ENCODE measurements around the gene VGLL4.

DNA sequence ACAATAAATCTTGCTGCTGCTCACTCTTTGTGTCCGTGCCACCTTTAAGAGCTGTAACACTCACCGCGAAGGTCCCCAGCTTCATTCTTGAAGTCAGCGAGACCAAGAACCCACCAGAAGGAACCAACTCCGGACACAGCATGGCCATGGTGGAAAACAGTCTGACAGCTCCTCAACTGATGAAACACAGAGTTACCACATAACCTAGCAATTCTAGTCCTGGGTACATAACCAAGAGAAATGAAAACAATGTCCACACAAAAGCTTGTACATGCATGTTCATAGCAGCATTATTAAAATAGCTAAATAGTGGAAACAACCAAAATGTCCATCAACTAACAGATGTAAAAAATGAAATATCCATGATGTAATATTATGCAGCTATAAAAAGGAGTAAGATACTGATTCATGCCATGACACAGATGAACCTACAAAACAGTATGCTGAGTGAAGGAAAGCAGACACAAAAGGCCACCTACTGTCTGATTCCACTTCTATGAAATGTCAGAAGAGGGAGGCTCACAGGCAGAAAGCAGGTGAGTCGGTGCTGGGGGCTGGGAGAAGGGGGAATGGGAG lies 36.8 kb downstream of the VGLL4 start:
- TF ChIP-seq POLR2A (IDR thresholded peaks at IDR 0.05; ENCODE audit: low read length), result no peak
- TF ChIP-seq GATA1 (IDR thresholded peaks at IDR 0.05; ENCODE audit: low read depth, low read length), result no peak

Data from erythroblast (primary cell).